Measurements from ENCODE around the gene POTEB.
"Not testable (repeated sequence)": the region's sequence is repeated elsewhere in the genome, so short reads cannot be mapped to it uniquely, and the experiment has no call there.

Gene POTEB

DNA sequence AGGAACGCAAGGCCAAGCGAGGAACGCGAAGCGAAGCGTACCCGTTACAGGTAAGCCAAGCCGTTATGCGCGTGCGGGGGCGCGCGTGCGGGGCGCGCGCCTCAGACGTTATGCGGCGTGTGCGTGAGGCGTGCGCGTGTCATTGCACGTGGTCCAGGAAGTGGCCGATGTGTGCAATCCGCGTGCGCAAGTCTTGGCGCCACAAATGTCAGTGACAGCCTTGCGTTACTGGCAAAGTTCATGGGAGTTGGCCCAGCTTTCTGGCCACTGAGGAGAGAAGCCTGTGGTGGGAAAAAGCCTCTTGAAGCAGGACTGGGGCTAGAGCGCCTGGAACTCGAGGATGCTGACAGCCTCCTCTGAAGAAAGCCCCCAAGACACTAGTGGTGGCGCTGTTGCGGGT is at the start of gene POTEB:
Gene POTEB (minus strand): TSS at position 101 of the 400 bp plus-strand sequence. CDS start 489 bp downstream, outside the sequence.
- DNase-seq; in situ Hi-C loops (cut with HindIII; ENCODE audit: low pct_ligation_motif_present, low pct_unique_long_range_greater_than_20kb, low sequenced_read_pairs): not testable (repeated sequence)

DNA sequence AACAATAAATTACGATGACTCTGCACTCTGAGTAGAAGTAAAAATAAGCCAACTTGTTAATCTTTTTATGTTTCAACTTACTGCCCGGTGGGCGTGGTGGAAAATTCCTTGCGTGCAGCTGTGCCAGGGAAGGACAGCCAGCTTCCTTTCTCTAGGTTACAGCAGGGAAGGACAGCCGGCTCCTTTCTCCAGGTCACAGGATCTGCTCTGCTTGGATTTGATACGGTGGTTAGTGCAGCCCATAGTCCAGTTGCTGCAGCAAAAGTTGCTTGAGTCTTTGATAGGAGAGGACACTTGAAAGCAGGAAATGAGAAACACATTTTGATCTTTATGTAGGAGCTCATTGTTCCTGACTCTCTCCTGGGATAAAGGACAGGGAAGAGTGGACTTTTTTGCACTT is 13.4 kb upstream of the POTEB start:
- in situ Hi-C loops (cut with HindIII; ENCODE audit: low pct_ligation_motif_present, low pct_unique_long_range_greater_than_20kb, low sequenced_read_pairs); DNase-seq: not testable (repeated sequence)

DNA sequence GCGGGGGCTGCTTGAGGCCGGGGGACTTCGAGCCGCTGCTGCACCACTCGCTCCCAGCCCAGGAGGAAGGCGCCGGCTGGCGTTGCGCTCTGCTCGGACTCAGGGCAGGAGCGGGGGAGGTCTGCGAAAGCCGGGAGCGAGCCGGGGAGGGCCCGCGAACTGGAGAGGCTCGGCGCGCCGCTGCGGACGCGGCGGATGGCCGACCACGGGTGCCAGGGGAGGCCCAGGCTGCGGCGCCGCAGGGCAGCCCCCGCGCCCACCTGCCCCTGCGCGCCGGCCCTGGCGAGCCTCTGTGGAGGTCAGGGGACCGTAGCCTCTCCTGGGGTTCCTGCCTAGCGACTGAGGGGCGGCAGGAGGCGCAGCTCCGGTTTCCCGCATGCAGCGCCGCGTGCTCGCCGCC is 12.0 kb upstream of the POTEB start:
- in situ Hi-C loops (cut with HindIII; ENCODE audit: low pct_ligation_motif_present, low pct_unique_long_range_greater_than_20kb, low sequenced_read_pairs); DNase-seq: not testable (repeated sequence)

GRCh38 chr15:21838831-21839230 is 38.7 kb downstream of the POTEB start:
- in situ Hi-C loops (cut with HindIII; ENCODE audit: low pct_ligation_motif_present, low pct_unique_long_range_greater_than_20kb, low sequenced_read_pairs); DNase-seq: not testable (repeated sequence)
